Measurements from ENCODE around the gene MSMB. TPM values are rescaled to one million over a fixed set of nuclear protein-coding genes. Genes with fewer than 3 reads are reported as not detected.

The MSMB gene
- total and polyA plus RNA-seq, 2 of the 8 experiments (the other 6 are each of a cell fraction or from before 2014, with no cell fraction given), result not detected

- TF ChIP-seq JUND (IDR thresholded peaks at IDR 0.05; ENCODE audit: low read length) (no peak), TCF12 (IDR thresholded peaks at IDR 0.05; ENCODE audit: low read depth, low read length) (no peak), GABPA (IDR thresholded peaks at IDR 0.05; ENCODE audit: borderline replicate concordance, insufficient read depth, low read length) (no peak), SIN3A (conservative IDR thresholded peaks at IDR 0.05 in 1 of 2, IDR thresholded peaks at IDR 0.05 in 1 of 2; ENCODE audit: low read depth in 1 of 2, low read length in 2 of 2) (no peak), SP2 (IDR thresholded peaks at IDR 0.05; ENCODE audit: low read length) (no peak), SAP30 (IDR thresholded peaks at IDR 0.05; ENCODE audit: insufficient read depth, insufficient replicate concordance, low read length) (no peak)
Measured at GRCh38 chr10:46075869-46076268, 29.8 kb upstream of the MSMB start (continued).

Measured in H1 (cell line).